A673 (cell line): ENCODE results near the gene NPS.

Source experiments
- EZH2 ChIP-seq: fragments of 200-600 bp; sonication (generic); IDR thresholded peaks from 2 replicates; pipeline ENCODE4 v1.6.1; 2017; ENCODE audit warnings: borderline replicate concordance, low read depth, mild to moderate bottlenecking, mixed read lengths, antibody characterized with exemption, low read length; ENCODE audit not compliant: poor library complexity, severe bottlenecking
- TF ChIP-seq, protein P1 (sequence below): fragments of 300-800, 200-600 bp; sonication (generic); conservative IDR thresholded peaks from 2 replicates; pipeline ENCODE4 v1.5.1; 2017; ENCODE audit warnings: low read depth, mild to moderate bottlenecking, antibody characterized with exemption, low read length, moderate library complexity, mixed read lengths

DNA sequence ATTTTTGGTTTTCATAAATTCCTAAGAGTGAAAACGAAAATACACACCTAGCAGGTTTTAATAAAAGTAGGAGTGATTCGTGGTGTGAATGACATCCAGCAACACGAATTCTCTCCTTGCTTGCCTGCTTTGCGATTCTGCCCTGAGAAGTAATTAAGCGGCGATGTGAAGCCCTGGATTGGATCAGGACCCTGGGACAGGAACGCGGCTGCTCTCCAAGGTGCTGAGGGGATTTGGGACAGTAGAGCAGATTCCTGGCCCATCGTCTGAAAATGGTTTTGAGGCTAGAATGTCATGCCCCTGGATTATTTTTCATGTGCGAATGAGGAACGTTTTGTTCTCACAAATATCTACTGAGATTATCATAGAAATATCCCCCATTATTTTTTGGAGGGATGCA is 7.8 kb downstream of the NPS start:
- no peak for TF ChIP-seq EZH2
- TF ChIP-seq, protein P1, sequence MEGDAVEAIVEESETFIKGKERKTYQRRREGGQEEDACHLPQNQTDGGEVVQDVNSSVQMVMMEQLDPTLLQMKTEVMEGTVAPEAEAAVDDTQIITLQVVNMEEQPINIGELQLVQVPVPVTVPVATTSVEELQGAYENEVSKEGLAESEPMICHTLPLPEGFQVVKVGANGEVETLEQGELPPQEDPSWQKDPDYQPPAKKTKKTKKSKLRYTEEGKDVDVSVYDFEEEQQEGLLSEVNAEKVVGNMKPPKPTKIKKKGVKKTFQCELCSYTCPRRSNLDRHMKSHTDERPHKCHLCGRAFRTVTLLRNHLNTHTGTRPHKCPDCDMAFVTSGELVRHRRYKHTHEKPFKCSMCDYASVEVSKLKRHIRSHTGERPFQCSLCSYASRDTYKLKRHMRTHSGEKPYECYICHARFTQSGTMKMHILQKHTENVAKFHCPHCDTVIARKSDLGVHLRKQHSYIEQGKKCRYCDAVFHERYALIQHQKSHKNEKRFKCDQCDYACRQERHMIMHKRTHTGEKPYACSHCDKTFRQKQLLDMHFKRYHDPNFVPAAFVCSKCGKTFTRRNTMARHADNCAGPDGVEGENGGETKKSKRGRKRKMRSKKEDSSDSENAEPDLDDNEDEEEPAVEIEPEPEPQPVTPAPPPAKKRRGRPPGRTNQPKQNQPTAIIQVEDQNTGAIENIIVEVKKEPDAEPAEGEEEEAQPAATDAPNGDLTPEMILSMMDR: no peak
